CD14-positive monocyte (primary cell): ENCODE results near the gene SLC66A3. TPM values are rescaled to one million over a fixed set of nuclear protein-coding genes. Genes with fewer than 3 reads are reported as not detected.
A peak's percentile ranks its signal among the peaks of the same experiment; 100 is the strongest.

ENCODE experiments used
- DNase-seq, 3 donors: peaks; one replicate each; pipeline ENCODE4 v3.0.0-alpha.2; 2011 to 2022
- H2AFZ ChIP-seq: 2 replicates; pipeline ENCODE4 v1.6.0; 2012; ENCODE audit warnings: mild to moderate bottlenecking, low read depth, low read length, inconsistent platforms; ENCODE audit not compliant: insufficient read depth, poor library complexity, severe bottlenecking
- H3K27ac ChIP-seq, 2 donors: 1 replicate in 1 of 2; 2 replicates in 1 of 2; pipeline ENCODE4 v1.5.1; 2012 to 2013; ENCODE audit warnings: low read length in 2 of 2, control low read depth in 1 of 2, inconsistent platforms in 1 of 2, low read depth in 1 of 2, mild to moderate bottlenecking in 1 of 2
- H3K27me3 ChIP-seq, 2 donors: one replicate each; pipeline versions ENCODE4 v1.6.0 to v1.6.1; 2011 to 2013; ENCODE audit warnings: low read length in 2 of 2; ENCODE audit not compliant: control insufficient read depth in 2 of 2, insufficient read depth in 2 of 2
- H3K36me3 ChIP-seq, 2 donors: replicated peaks in 1 of 2; 1 replicate in 1 of 2; 2 replicates in 1 of 2; pipeline versions ENCODE4 v1.5.1 to v1.6.1; 2012 to 2013; ENCODE audit warnings: low read length in 2 of 2, control low read depth in 1 of 2, inconsistent platforms in 1 of 2, mild to moderate bottlenecking in 1 of 2; ENCODE audit not compliant: insufficient read depth in 2 of 2, control insufficient read depth in 1 of 2
- H3K4me1 ChIP-seq, 2 donors: 1 replicate in 1 of 2; 2 replicates in 1 of 2; pipeline versions ENCODE4 v1.5.1 to v1.6.1; 2012 to 2013; ENCODE audit warnings: low read length in 2 of 2, control low read depth in 1 of 2, inconsistent platforms in 1 of 2, mild to moderate bottlenecking in 1 of 2, moderate library complexity in 1 of 2; ENCODE audit not compliant: insufficient read depth in 2 of 2, control insufficient read depth in 1 of 2
- H3K4me2 ChIP-seq: replicated peaks from 2 replicates; pipeline ENCODE3; 2012; ENCODE audit warnings: low read length, moderate library complexity, mild to moderate bottlenecking; ENCODE audit not compliant: poor library complexity, severe bottlenecking; ENCODE audit errors: extremely low read depth
- H3K4me3 ChIP-seq, 3 experiments: fragments of 200-600 bp in 1 of 3; sonication (generic) in 1 of 3; replicated peaks in 1 of 3; 1 replicate in 2 of 3; 2 replicates in 1 of 3; pipeline ENCODE4 v1.5.1; 2011 to 2013; ENCODE audit warnings: low read length in 3 of 3, mild to moderate bottlenecking in 3 of 3, control low read depth in 2 of 3, low read depth in 2 of 3, inconsistent platforms in 1 of 3, moderate library complexity in 1 of 3
- H3K79me2 ChIP-seq: 2 replicates; pipeline ENCODE4 v1.6.0; 2012; ENCODE audit warnings: mild to moderate bottlenecking, control low read depth, inconsistent platforms, low read length, moderate library complexity; ENCODE audit not compliant: insufficient read depth
- H3K9ac ChIP-seq: 2 replicates; pipeline ENCODE4 v1.6.0; 2017; ENCODE audit warnings: low read length, mild to moderate bottlenecking; ENCODE audit not compliant: insufficient read depth, poor library complexity, severe bottlenecking
- H3K9me3 ChIP-seq, 2 donors: replicated peaks in 1 of 2; 1 replicate in 1 of 2; 2 replicates in 1 of 2; pipeline versions ENCODE4 v1.5.1 to v1.6.1; 2012 to 2013; ENCODE audit warnings: low read length in 2 of 2, control low read depth in 1 of 2; ENCODE audit not compliant: control insufficient read depth in 1 of 2, insufficient read depth in 1 of 2
- H4K20me1 ChIP-seq: 2 replicates; pipeline ENCODE4 v1.6.0; 2012; ENCODE audit warnings: mild to moderate bottlenecking, low read length, control low read depth, moderate library complexity; ENCODE audit not compliant: insufficient read depth
- H3K27ac Mint-ChIP-seq, 7 donors: one replicate each; pipeline ENCODE4 v1.8.0; 2020; ENCODE audit warnings: mild to moderate bottlenecking in 7 of 7, mixed read lengths in 7 of 7, moderate library complexity in 6 of 7, inconsistent platforms in 2 of 7
- H3K27me3 Mint-ChIP-seq, 3 donors: one replicate each; pipeline ENCODE4 v1.8.0; 2021 to 2022; ENCODE audit warnings: low read depth in 3 of 3, mild to moderate bottlenecking in 3 of 3, mixed read lengths in 3 of 3, moderate library complexity in 3 of 3, inconsistent platforms in 1 of 3
- H3K36me3 Mint-ChIP-seq, 2 donors: one replicate each; pipeline ENCODE4 v1.8.0; 2020; ENCODE audit warnings: mixed read lengths in 2 of 2, inconsistent platforms in 1 of 2, mild to moderate bottlenecking in 1 of 2
- H3K4me1 Mint-ChIP-seq: one replicate; pipeline ENCODE4 v1.8.0; 2020; ENCODE audit warnings: mild to moderate bottlenecking, mixed read lengths
- H3K4me3 Mint-ChIP-seq, 2 donors: one replicate each; pipeline ENCODE4 v1.8.0; 2020; ENCODE audit warnings: mild to moderate bottlenecking in 2 of 2, mixed read lengths in 2 of 2, moderate library complexity in 1 of 2
- H3K9me3 Mint-ChIP-seq, 7 donors: one replicate each; pipeline ENCODE4 v1.8.0; 2020 to 2022; ENCODE audit warnings: mixed read lengths in 7 of 7, mild to moderate bottlenecking in 6 of 7, moderate library complexity in 6 of 7, inconsistent platforms in 2 of 7
- CTCF ChIP-seq: fragments of 200-600 bp; IDR thresholded peaks from one replicate; pipeline ENCODE4 v1.8.0; 2022; ENCODE audit warnings: antibody characterized with exemption, mild to moderate bottlenecking
- WGBS: methylation state at CpG from one replicate; pipeline ENCODE4 v1.1.5; 2013; ENCODE audit warnings: missing lambda C conversion rate; ENCODE audit not compliant: insufficient coverage; 5-methylcytosine and 5-hydroxymethylcytosine counted together
- intact Hi-C, 2 donors: fragments of 100-400 bp; cut with micrococcal nuclease; formaldehyde crosslinking; loops; one replicate each; pipeline versions ENCODE4 v1.15.0 to v1.15.1; 2023
- polyA plus RNA-seq, 3 donors: library from polyadenylated mRNA; depleted of rRNA in 1 of 3; unstranded in 2 of 3; stranded (reverse) in 1 of 3; fragments of 300-500 nt in 2 of 3; fragments of >200 nt in 1 of 3; fragmentation: Illumina TruSeq in 2 of 3; gene quantifications; 1 replicate in 2 of 3; 2 replicates in 1 of 3; pipeline ENCODE4 v1.2.3, GENCODE V29; 2012 to 2021

SLC66A3 gene
- polyA plus RNA-seq, 3 donors: 51.8 to 188 (median 169) TPM

DNA sequence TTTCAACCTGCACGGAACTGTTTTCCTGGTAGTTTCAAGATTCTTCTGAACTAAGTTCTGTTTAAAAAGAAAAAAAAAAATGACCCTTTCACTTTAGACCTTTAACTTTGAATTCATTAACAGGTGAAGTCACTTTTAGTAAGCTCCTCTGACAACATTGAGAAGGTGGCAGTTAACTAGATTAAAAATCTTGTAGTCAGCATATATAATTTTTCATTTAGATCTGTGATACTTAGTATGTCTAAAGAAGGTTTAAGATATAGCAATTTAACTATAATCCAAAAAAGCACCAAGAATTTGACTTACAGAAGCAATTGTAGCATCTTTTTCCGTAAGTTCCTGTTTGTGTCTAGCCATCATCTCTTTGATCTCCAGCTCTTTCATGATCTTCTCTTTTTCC, 45.4 kb downstream of the SLC66A3 start:
- Mint-ChIP-seq H3K4me3 (no peak overlapping the region), H3K9me3 (peaks cover 0 to 2% (median 0%) of the 10 kb centered on the region in 7 donors), H3K27me3 (no peaks in the 10 kb centered on the region), H3K36me3 (peaks cover 33 to 46% of the 10 kb centered on the region in 2 donors), H3K4me1 (peaks cover 33% of the 10 kb centered on the region), H3K27ac (peak overlapping the region in 1 of 7 donors; percentile 48)
- peaks cover 37 to 52% of the 10 kb centered on the region in 2 donors for H3K36me3 ChIP-seq
- H4K20me1 ChIP-seq: no peaks in the 10 kb centered on the region
- no peak for TF ChIP-seq CTCF
- H3K27ac ChIP-seq: no peak overlapping the region
- H3K27me3 ChIP-seq: no peaks in the 10 kb centered on the region
- no peaks in the 10 kb centered on the region for H3K79me2 ChIP-seq
- 100% methylated on average over 1 of the region's 2 CpGs for WGBS
- H2AFZ ChIP-seq: no peak overlapping the region
- DNase-seq: no peak
- H3K4me1 ChIP-seq: peaks cover 35% of the 10 kb centered on the region in 2 donors
- no peak overlapping the region for H3K4me3 ChIP-seq
- no peak overlapping the region for H3K4me2 ChIP-seq
- H3K9ac ChIP-seq: no peak overlapping the region
- intact Hi-C loops: loop anchor here in 1 of 2 donors (10.0 kb wide), 1 partner anchor 46 kb away; the partner anchor contains the start of gene SLC66A3
- no peaks in the 10 kb centered on the region for H3K9me3 ChIP-seq

- 100% methylated on average over 2 of the region's 5 CpGs for WGBS
- Histone ChIP-seq H3K79me2 (no peaks in the 10 kb centered on the region), H3K9ac (no peak overlapping the region), H4K20me1 (no peaks in the 10 kb centered on the region), H3K9me3 (no peaks in the 10 kb centered on the region), H3K36me3 (peaks cover 37 to 54% of the 10 kb centered on the region in 2 donors), H3K4me2 (no peak overlapping the region), H2AFZ (no peak overlapping the region), H3K27ac (no peak overlapping the region), H3K27me3 (no peaks in the 10 kb centered on the region), H3K4me3 (no peak overlapping the region), H3K4me1 (peaks cover 25 to 26% of the 10 kb centered on the region in 2 donors)
- Mint-ChIP-seq H3K36me3 (peaks cover 35 to 45% of the 10 kb centered on the region in 2 donors), H3K4me1 (peaks cover 28% of the 10 kb centered on the region), H3K27ac (no peak overlapping the region), H3K27me3 (no peaks in the 10 kb centered on the region), H3K4me3 (no peak overlapping the region), H3K9me3 (peaks cover 0 to 2% (median 0%) of the 10 kb centered on the region in 7 donors)
- intact Hi-C loops: loop anchor here in 1 of 2 donors (10.0 kb wide), 1 partner anchor 47 kb away; the partner anchor contains the start of gene SLC66A3
- TF ChIP-seq CTCF: no peak
- DNase-seq: no peak
Measured at GRCh38 chr2:11201969-11202368, 46.7 kb downstream of the SLC66A3 start.
